Measurements from ENCODE around the gene FMC1. TPM values are rescaled to one million over a fixed set of nuclear protein-coding genes. Genes with fewer than 3 reads are reported as not detected.

FMC1 gene
- total RNA-seq, 2 donors from 2014 or later = 20.2 to 45.9 TPM

GRCh38 chr7:139339025-139339424, 2.1 kb upstream of the FMC1 start:
- Histone ChIP-seq H3K27ac (no peak overlapping the region), H3K36me3 (no peaks in the 10 kb centered on the region), H3K4me3 (no peak overlapping the region), H3K4me1 (peaks cover 0 to 16% of the 10 kb centered on the region in 2 donors), H3K27me3 (no peaks in the 10 kb centered on the region), H3K9me3 (no peaks in the 10 kb centered on the region)
- TF ChIP-seq, protein P1, sequence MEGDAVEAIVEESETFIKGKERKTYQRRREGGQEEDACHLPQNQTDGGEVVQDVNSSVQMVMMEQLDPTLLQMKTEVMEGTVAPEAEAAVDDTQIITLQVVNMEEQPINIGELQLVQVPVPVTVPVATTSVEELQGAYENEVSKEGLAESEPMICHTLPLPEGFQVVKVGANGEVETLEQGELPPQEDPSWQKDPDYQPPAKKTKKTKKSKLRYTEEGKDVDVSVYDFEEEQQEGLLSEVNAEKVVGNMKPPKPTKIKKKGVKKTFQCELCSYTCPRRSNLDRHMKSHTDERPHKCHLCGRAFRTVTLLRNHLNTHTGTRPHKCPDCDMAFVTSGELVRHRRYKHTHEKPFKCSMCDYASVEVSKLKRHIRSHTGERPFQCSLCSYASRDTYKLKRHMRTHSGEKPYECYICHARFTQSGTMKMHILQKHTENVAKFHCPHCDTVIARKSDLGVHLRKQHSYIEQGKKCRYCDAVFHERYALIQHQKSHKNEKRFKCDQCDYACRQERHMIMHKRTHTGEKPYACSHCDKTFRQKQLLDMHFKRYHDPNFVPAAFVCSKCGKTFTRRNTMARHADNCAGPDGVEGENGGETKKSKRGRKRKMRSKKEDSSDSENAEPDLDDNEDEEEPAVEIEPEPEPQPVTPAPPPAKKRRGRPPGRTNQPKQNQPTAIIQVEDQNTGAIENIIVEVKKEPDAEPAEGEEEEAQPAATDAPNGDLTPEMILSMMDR (IDR thresholded peaks at IDR 0.05) = no peak
- DNase-seq (ENCODE audit: low spot score) = no peak

DNA sequence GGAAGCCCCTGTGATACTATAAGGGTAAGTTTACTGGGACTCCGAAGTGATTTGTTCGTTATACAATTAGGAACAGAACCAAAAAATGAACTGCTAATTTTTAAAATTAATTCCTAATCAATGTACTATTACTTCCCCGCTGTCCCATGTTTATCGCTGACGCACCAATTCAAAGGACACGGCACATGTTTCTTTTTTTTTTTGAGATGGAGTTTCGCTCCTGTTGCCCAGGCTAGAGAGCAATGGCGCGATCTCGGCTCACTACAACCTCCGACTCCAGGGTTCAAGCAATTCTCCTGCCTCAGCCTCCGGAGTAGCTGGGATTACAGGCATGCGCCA, 1.5 kb upstream of the FMC1 start:
- peak overlapping the region; percentile 100 for H3K27ac ChIP-seq
- H3K4me1 ChIP-seq = peaks cover 0 to 16% of the 10 kb centered on the region in 2 donors
- TF ChIP-seq, protein P1 (IDR thresholded peaks at IDR 0.05) = no peak
- no peaks in the 10 kb centered on the region for H3K36me3 ChIP-seq
- H3K9me3 ChIP-seq = no peaks in the 10 kb centered on the region
- H3K27me3 ChIP-seq = no peaks in the 10 kb centered on the region
- peak overlapping the region; percentile 95 to 99 for H3K4me3 ChIP-seq
- DNase-seq (ENCODE audit: low spot score) = no peak

- peak; percentile 100 for DNase-seq (ENCODE audit: low spot score)
- Histone ChIP-seq H3K4me1 (peaks cover 0 to 16% of the 10 kb centered on the region in 2 donors), H3K9me3 (no peaks in the 10 kb centered on the region), H3K27ac (peak overlapping the region; percentile 100), H3K27me3 (no peaks in the 10 kb centered on the region), H3K4me3 (peak overlapping the region; percentile 95 to 99), H3K36me3 (peaks cover 3% of the 10 kb centered on the region)
- TF ChIP-seq, protein P1 (IDR thresholded peaks at IDR 0.05) = peak; percentile 56 to 86
Measured at GRCh38 chr7:139340037-139340807, 915 bp upstream of the FMC1 start.

DNA sequence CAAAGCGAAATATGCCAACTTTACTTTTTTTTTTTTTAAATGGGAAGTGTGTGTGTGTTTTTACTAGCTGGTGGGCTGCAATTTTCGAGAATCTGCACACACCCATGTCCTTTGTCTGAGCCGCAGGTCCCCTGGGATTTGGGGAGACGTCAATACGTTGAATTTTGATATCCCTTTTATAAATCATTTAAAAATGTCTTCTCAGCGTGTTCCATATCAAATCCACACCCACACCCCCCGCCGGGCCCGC, 404 bp upstream of the FMC1 start:
- Histone ChIP-seq H3K9me3 (no peaks in the 10 kb centered on the region), H3K36me3 (peaks cover 8% of the 10 kb centered on the region), H3K27me3 (no peaks in the 10 kb centered on the region), H3K4me1 (peaks cover 0 to 16% of the 10 kb centered on the region in 2 donors), H3K27ac (peak overlapping the region; percentile 100), H3K4me3 (peak overlapping the region; percentile 95 to 99)
- peak; percentile 86 for DNase-seq (ENCODE audit: low spot score)
- TF ChIP-seq, protein P1 (IDR thresholded peaks at IDR 0.05) = no peak

DNA sequence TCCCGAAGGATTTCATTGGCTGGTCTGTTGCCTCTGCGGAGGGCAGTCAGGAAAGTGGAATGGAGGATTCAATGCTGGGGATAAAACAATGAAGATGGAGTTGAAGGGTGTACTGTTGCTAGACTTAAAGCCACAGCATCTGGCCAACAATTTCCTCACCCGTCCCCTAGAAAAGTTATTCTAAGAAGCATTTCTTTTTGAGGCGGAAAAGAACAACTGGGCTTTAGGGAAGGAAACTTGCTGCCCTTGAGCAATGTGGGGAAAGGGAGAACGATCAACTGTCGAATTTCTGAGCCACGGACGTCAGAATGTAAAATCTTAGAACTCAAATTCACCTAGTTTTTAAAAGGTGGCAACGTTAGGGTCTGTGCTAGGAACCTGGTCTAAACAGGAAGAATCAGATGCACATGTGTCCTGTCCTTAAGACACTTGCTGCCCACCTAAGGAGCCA, 664 bp downstream of the FMC1 start:
- no peaks in the 10 kb centered on the region for H3K27me3 ChIP-seq
- H3K4me1 ChIP-seq = peaks cover 0 to 16% of the 10 kb centered on the region in 2 donors
- TF ChIP-seq, protein P1 (IDR thresholded peaks at IDR 0.05) = no peak
- H3K36me3 ChIP-seq = peaks cover 18% of the 10 kb centered on the region
- H3K27ac ChIP-seq = peak overlapping the region; percentile 100
- H3K9me3 ChIP-seq = no peaks in the 10 kb centered on the region
- no peak for DNase-seq (ENCODE audit: low spot score)
- peak overlapping the region; percentile 95 to 99 for H3K4me3 ChIP-seq

GRCh38 chr7:139345042-139345441, 3.9 kb downstream of the FMC1 start:
- no peak overlapping the region for H3K4me3 ChIP-seq
- H3K27me3 ChIP-seq = no peaks in the 10 kb centered on the region
- DNase-seq (ENCODE audit: low spot score) = no peak
- H3K36me3 ChIP-seq = peaks cover 31% of the 10 kb centered on the region
- TF ChIP-seq, protein P1 (IDR thresholded peaks at IDR 0.05) = no peak
- H3K9me3 ChIP-seq = no peaks in the 10 kb centered on the region
- H3K4me1 ChIP-seq = peaks cover 0 to 16% of the 10 kb centered on the region in 2 donors
- H3K27ac ChIP-seq = no peak overlapping the region

Data from right atrium auricular region (tissue), 2 donors.